Breast epithelium (tissue), 4 donors: Measurements from ENCODE around the gene RPL32. TPM values are rescaled to one million over a fixed set of nuclear protein-coding genes. Genes with fewer than 3 reads are reported as not detected.
"Not testable (repeated sequence)": the region's sequence is repeated elsewhere in the genome, so short reads cannot be mapped to it uniquely, and the experiment has no call there.

Experiments
- DNase-seq, 2 donors: peaks; one replicate each; pipeline ENCODE4 v3.0.0-alpha.2; 2019; ENCODE audit warnings: low spot score in 2 of 2
- H3K27ac ChIP-seq, 2 donors: fragments of 200-600 bp; sonication (generic) in 1 of 2; one replicate each; pipeline ENCODE4 v1.5.1; 2016 to 2019; ENCODE audit warnings: mild to moderate bottlenecking in 1 of 2
- H3K27me3 ChIP-seq, 2 donors: fragments of 200-600 bp; sonication (generic) in 1 of 2; one replicate each; pipeline versions ENCODE4 v1.5.1 to v1.6.0; 2017 to 2019; ENCODE audit warnings: control low read depth in 1 of 2, mild to moderate bottlenecking in 1 of 2
- H3K36me3 ChIP-seq: fragments of 200-600 bp; one replicate; pipeline ENCODE4 v1.5.1; 2019
- H3K4me1 ChIP-seq, 2 donors: fragments of 200-600 bp; sonication (generic); one replicate each; pipeline ENCODE4 v1.5.1; 2016 to 2019; ENCODE audit warnings: control low read depth in 1 of 2
- H3K4me3 ChIP-seq, 3 donors: fragments of 200-600 bp; sonication (generic); 1 replicate in 2 of 3; 2 replicates in 1 of 3; pipeline ENCODE4 v1.5.1; 2016 to 2019; ENCODE audit warnings: mild to moderate bottlenecking in 3 of 3, moderate library complexity in 2 of 3
- H3K9me3 ChIP-seq, 2 donors: fragments of 200-600 bp; sonication (generic) in 1 of 2; one replicate each; pipeline ENCODE4 v1.5.1; 2016 to 2019; ENCODE audit warnings: control low read depth in 1 of 2
- POLR2A ChIP-seq: fragments of 450-650 bp; IDR thresholded peaks from one replicate; pipeline ENCODE4 v1.6.1; 2016; ENCODE audit warnings: antibody characterized with exemption, mild to moderate bottlenecking, moderate library complexity
- POLR2AphosphoS5 ChIP-seq, 3 donors: sonication (generic); formaldehyde crosslinking; IDR thresholded peaks; one replicate each; pipeline ENCODE4 v1.6.1; 2017; ENCODE audit warnings: antibody characterized with exemption in 3 of 3
- intact Hi-C: fragments of 100-400 bp; cut with DNase I; formaldehyde crosslinking; loops from one replicate; pipeline ENCODE4 v1.15.1; 2023; ENCODE audit warnings: low total_unique reads
- total RNA-seq, 3 donors: library from RNA; depleted of rRNA; stranded (reverse); fragments of >200 nt; gene quantifications; one replicate each; pipeline ENCODE4 v1.1.0, GENCODE V29; 2016
- TF ChIP-seq, protein P1 (sequence below), 3 donors: fragments of 450-650 bp; IDR thresholded peaks; one replicate each; pipeline ENCODE4 v1.5.1; 2016 to 2017; ENCODE audit warnings: antibody characterized with exemption in 3 of 3, mild to moderate bottlenecking in 3 of 3, moderate library complexity in 3 of 3

RPL32 gene
- total RNA-seq, 3 donors from 2014 or later = 945 to 1,485 (median 950) TPM

DNA sequence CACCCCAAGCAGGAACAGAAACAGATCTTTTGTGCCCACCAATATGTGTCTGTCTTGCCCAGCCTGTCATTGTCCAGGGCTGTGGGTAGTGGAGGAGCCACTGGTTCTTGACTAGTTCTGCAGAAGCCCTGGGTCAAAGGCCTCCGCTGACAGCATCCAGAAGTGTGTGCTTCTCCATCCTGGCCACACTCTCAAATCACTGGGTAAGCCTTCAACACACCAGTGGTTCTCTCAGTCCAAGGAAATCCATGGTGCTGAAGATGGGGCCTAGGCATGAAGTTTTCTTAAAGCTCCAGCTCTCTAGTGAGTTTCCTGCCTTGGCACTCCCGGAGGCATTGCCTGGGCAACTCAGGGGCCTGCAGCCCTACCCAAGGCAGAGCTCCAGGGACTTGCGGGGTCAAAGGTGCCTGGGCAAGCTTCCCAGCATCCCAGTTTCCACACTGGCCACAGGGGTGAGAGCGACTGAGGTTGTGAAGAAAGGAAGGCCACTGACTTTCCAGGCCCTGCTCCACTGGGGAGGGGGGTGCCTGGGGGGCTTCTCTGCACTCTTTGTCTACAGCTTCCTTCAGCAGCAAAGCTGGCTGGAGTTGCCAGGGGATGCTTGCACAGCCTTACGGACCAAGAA lies 37.9 kb upstream of the RPL32 start:
- no peaks in the 10 kb centered on the region for H3K36me3 ChIP-seq
- H3K9me3 ChIP-seq = no peaks in the 10 kb centered on the region
- intact Hi-C loops = no loop called here
- no peaks in the 10 kb centered on the region for H3K4me1 ChIP-seq
- H3K4me3 ChIP-seq = no peak overlapping the region
- H3K27me3 ChIP-seq = peaks cover 0 to 4% of the 10 kb centered on the region in 2 donors
- no peak overlapping the region for H3K27ac ChIP-seq
- no peak for DNase-seq
- TF ChIP-seq POLR2AphosphoS5 (IDR thresholded peaks at IDR 0.05) (no peak), POLR2A (no peak)
- TF ChIP-seq, protein P1, sequence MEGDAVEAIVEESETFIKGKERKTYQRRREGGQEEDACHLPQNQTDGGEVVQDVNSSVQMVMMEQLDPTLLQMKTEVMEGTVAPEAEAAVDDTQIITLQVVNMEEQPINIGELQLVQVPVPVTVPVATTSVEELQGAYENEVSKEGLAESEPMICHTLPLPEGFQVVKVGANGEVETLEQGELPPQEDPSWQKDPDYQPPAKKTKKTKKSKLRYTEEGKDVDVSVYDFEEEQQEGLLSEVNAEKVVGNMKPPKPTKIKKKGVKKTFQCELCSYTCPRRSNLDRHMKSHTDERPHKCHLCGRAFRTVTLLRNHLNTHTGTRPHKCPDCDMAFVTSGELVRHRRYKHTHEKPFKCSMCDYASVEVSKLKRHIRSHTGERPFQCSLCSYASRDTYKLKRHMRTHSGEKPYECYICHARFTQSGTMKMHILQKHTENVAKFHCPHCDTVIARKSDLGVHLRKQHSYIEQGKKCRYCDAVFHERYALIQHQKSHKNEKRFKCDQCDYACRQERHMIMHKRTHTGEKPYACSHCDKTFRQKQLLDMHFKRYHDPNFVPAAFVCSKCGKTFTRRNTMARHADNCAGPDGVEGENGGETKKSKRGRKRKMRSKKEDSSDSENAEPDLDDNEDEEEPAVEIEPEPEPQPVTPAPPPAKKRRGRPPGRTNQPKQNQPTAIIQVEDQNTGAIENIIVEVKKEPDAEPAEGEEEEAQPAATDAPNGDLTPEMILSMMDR (IDR thresholded peaks at IDR 0.05) = no peak

DNA sequence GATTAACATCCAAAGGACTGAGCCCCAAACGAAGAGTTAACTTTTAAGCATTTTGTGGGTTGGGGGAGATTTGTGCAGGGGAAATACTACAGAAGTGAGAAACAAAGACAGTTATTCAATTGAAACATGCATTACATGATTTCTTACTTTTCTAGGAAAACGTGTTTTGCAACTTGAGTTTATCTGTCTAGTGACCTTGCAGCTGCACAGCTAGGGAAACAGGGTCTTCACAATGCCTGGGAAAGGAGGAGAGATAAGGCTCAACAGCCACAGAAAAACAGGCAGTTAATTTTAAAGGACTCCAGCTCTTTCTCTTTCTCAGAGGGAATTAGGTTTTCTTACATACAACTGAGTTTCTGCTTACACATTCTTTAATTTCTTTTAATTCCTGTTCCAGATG lies 37.4 kb upstream of the RPL32 start:
- H3K27me3 ChIP-seq, H3K36me3 ChIP-seq, H3K27ac ChIP-seq, H3K9me3 ChIP-seq, intact Hi-C loops, DNase-seq, H3K4me3 ChIP-seq, H3K4me1 ChIP-seq: not testable (repeated sequence)

DNA sequence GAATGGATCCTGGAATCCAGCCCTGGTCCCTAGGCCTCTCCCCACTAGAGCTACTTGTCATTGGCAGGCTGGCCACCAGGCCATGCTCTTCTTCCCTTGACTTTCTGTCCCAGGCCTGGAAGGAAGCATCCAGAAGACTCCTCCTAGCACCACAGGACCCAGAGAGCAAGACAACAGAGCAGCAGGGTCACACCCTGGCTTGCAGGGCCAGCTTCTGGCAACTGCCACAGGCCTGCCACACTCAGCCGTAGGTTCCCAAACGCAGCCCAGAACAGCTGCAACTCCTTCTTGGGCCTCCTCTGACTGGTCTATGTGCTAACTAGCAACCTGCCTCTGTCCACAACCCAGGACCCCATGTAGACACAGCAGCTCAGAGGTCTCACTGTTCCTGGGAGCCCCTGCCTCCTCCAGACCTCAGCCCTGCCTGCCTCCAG lies 36.8 kb upstream of the RPL32 start:
- no peaks in the 10 kb centered on the region for H3K4me1 ChIP-seq
- intact Hi-C loops = no loop called here
- no peaks in the 10 kb centered on the region for H3K9me3 ChIP-seq
- H3K27ac ChIP-seq = no peak overlapping the region
- TF ChIP-seq POLR2AphosphoS5 (IDR thresholded peaks at IDR 0.05) (no peak), POLR2A (no peak)
- TF ChIP-seq, protein P1 (IDR thresholded peaks at IDR 0.05) = no peak
- no peak for DNase-seq
- peaks cover 0 to 4% of the 10 kb centered on the region in 2 donors for H3K27me3 ChIP-seq
- H3K36me3 ChIP-seq = no peaks in the 10 kb centered on the region
- no peak overlapping the region for H3K4me3 ChIP-seq

DNA sequence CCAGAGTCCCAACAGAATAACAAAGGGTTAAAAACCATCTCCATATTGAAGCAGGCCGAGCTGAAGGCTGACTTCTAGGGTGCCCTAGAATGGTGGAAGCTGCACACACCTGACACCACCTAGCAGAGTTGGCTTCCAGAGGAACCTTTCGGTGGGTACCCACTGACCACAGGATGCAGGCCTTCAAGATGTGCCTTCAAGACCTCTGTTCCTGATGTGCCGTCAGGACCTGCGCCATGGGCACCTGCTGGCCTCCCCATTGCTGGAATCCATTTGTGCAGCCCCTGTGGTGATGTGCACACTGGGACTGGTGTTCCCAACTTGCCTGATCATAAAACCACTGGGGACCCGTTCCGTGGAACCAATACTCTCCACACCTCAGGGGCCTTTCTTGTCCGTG lies 35.7 kb upstream of the RPL32 start:
- H3K9me3 ChIP-seq = no peaks in the 10 kb centered on the region
- intact Hi-C loops = no loop called here
- no peak for TF ChIP-seq POLR2A
- TF ChIP-seq POLR2AphosphoS5 (IDR thresholded peaks at IDR 0.05) = no peak
- TF ChIP-seq, protein P1 (IDR thresholded peaks at IDR 0.05) = no peak

DNA sequence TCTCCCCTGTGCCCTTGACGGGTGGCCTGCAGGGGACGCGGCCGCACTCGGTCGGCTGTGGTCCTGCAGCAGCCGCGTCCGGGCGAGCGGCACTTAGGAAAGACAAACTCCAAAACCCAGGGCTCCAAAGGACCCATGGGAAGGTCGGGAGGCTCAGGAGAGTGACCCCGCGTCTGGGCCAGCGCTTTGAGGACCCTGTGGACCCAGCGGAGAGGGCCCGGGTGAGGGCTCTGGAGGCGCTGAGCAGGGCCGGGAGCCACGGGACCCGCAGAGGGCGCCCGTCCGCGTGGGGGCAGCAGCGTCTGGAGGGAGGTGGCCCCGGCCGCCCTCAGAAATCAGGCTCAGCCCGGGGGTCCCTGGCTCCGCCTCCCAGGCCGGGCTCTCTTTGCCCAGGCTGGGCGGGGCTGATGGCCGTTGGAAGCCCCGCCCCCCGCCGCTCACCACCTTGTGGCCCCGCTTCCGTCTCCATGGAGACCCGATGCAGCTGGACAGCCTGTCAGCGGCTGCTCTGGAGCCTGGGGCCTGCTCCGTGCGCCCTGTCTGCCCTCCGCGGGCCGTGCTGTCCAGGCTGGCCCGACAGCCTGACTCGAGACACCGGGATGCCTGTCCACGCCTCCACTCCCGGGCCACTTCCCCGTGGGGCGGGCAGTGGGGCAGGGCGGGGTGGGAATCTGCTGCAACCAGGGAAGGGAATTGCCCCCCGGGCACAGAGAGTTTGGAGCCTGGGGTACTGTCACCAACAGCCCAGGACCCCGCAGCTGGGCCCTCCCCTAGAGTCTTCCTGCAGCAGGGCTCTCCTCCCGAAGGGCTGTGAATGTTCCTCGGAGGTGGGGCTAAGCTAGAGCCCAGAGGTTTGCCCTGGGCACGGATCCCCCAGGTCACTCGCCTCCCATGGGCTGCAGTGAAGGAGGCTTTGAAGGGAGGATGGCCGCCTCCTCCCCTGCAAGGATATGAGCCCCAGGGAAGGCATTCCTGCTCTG lies 34.8 kb upstream of the RPL32 start:
- DNase-seq = no peak

More for the DNA sequence above, 35.7 kb upstream of the RPL32 start:
- DNase-seq = no peak
- no peaks in the 10 kb centered on the region for H3K4me1 ChIP-seq
- H3K4me3 ChIP-seq = no peak overlapping the region
- no peaks in the 10 kb centered on the region for H3K36me3 ChIP-seq
- no peak overlapping the region for H3K27ac ChIP-seq
- H3K27me3 ChIP-seq = peaks cover 0 to 4% of the 10 kb centered on the region in 2 donors

More for the DNA sequence above, 34.8 kb upstream of the RPL32 start:
- Histone ChIP-seq H3K4me1 (no peaks in the 10 kb centered on the region), H3K36me3 (no peaks in the 10 kb centered on the region), H3K9me3 (no peaks in the 10 kb centered on the region), H3K27ac (no peak overlapping the region), H3K27me3 (peaks cover 0 to 4% of the 10 kb centered on the region in 2 donors), H3K4me3 (peak overlapping the region; percentile 6 to 59 (median 42))
- TF ChIP-seq, protein P1 (IDR thresholded peaks at IDR 0.05) = no peak
- TF ChIP-seq POLR2A = no peak
- TF ChIP-seq POLR2AphosphoS5 (IDR thresholded peaks at IDR 0.05) = no peak
- intact Hi-C loops = no loop called here
